Subcutaneous adipose tissue (tissue), 4 donors: Measurements from ENCODE around the gene POLG. TPM values are rescaled to one million over a fixed set of nuclear protein-coding genes. Genes with fewer than 3 reads are reported as not detected.

Experiments used
- total RNA-seq, 4 donors: library from RNA; depleted of rRNA; stranded (reverse); fragments of >200 nt; gene quantifications; one replicate each; pipeline ENCODE4 v1.1.0, GENCODE V29; 2016
- TF ChIP-seq, protein P1 (sequence below): fragments of 450-650 bp; IDR thresholded peaks from one replicate; pipeline ENCODE4 v1.5.1; 2016; ENCODE audit warnings: low read depth, mild to moderate bottlenecking, control low read depth, antibody characterized with exemption, moderate library complexity

POLG gene
- total RNA-seq, 4 donors from 2014 or later: 37.3 to 111 (median 53.3) TPM

DNA sequence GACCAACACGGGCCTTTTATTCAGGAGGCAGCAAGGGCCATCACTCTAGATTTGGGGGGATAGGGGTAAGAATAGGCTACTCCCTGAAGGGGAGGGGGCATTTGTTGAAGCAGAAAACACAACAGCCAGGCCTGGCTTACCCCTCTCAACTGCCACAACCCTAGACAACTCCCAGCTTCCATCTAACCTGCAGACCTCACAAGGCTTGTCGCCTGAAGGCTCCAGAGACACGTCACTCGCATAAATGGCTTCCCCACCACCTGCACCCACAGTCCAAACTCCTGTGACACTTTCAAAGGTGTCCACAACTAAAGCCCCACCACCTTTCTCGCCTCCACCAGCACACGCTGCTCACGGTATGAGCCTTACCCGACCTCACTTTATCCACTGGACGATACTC, 14.9 kb downstream of the POLG start:
- TF ChIP-seq, protein P1, sequence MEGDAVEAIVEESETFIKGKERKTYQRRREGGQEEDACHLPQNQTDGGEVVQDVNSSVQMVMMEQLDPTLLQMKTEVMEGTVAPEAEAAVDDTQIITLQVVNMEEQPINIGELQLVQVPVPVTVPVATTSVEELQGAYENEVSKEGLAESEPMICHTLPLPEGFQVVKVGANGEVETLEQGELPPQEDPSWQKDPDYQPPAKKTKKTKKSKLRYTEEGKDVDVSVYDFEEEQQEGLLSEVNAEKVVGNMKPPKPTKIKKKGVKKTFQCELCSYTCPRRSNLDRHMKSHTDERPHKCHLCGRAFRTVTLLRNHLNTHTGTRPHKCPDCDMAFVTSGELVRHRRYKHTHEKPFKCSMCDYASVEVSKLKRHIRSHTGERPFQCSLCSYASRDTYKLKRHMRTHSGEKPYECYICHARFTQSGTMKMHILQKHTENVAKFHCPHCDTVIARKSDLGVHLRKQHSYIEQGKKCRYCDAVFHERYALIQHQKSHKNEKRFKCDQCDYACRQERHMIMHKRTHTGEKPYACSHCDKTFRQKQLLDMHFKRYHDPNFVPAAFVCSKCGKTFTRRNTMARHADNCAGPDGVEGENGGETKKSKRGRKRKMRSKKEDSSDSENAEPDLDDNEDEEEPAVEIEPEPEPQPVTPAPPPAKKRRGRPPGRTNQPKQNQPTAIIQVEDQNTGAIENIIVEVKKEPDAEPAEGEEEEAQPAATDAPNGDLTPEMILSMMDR: no peak

DNA sequence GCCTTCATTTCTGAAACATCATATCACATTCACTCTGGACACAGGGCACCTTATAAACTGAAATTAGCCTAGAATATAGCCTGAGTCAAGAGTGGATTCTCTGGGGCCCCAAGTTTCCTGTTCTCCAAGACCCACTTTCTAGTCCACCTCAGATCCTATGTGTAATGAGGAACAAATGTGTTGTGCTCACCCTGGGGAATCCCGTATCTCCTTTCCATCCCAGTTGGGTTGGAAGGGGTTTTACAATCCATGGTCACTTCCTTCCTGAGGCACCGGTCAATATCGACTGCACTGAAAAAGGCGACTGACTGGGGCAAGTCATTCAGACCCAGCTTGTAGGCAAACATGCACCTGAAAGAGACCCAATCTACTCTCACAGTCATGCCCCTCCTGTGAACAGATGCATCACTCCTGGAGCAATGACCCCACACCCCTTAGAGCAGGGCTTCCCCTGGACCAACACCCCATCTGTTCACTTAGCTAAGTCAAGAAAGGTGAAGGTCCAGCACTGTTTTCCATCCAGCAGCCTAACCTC, 17.4 kb downstream of the POLG start:
- TF ChIP-seq, protein P1: no peak

DNA sequence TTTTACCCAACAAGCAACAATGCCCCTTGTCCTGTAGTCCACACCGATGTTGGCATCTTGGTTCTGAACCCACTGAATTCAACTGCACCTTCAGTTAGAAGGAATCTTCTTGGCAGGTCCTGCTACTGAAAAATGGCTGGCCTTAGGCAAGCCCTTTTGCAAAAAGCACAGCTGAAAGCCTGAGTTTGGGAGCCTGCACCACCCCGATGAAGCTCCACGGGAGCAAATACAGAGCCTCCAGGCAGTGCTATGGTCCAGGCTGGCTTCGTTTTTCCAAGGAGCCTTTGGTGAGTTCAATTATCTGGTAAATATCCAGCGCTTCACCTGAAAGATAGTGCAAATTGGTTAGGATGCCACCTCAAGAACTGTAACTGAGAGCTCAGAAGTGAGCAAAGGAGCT, 18.1 kb downstream of the POLG start:
- TF ChIP-seq, protein P1: no peak

DNA sequence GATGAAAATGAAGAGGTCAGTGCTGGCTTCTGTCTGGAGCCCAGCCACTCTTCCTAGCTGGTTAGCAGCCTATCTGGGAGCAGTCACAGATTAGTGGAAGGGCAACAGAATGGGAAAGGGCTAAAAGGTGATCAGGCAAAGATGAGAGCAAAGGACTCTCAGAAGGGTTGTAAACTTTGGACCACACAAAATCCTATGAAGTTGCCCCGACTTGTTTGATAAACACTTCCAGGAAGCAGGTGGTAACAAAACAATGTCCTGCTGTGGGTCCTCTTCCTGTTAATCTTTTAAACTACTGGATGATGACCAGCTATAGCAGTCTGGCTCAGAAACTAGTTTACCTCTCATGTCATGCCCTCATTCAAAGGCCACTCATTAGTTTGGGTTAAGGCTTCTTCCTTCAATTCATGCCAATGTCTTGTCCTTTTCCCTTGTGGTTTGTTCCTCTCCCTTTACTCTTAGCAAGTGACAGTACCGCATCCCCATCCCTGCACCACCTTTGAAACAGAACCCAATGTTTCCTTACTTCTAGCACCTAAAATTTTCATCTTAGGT, 19.2 kb downstream of the POLG start:
- TF ChIP-seq, protein P1: no peak

DNA sequence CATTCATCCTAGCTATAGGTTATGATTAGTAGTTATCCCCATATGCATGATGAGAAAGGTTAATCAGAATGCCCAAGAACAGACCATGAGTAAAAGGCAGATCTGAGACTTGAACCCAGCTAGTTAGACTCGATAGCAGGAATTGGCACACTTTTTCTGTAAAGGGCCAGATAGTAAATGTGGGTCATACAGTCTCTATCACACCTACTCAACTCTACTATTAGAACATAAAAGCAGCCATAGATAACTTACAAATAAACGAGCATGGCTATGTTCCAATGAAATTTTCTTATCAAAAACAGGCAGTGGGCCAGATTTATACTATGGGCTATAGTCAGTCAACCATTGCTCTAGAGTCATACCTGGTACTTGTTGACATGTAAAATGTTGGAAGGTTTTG, 24.6 kb downstream of the POLG start:
- TF ChIP-seq, protein P1: no peak

DNA sequence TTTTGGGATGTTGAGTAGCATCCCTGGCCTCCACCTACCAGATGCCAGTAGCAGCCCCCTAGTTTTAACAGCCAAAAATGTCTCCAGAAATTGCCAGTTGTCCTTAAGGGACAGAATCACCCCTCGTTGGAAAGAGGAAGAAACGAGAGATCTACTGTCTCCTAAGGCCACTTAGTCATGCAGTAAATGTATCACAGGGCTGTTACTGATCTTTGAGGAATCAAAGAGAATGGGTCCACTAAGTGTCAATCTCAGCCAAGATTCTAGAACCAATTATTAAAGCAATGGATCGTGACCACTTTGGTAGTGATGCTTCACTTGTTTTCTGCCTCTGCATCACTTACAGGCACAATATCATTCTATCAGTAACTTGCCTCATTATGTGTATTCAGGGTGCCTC, 26.4 kb downstream of the POLG start:
- TF ChIP-seq, protein P1: no peak

DNA sequence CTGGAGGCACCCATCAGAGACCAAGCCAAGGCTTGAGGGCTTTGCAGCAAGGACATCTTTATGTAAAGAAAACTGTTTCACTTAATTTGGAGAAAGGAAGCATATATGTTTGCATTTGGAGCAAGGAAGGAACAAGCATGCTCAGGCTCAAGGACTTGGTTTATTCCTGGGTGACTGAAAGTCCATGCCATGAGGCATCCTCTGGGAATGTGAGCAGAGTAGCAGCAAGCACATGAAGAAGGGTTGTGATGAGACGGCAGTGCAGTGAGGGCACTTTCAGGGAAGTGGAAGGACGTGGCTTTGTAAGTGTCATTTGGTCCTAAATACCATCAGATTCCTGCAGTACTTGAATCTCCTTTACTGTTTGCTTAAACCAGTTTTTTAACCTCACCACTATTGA, 26.8 kb downstream of the POLG start:
- TF ChIP-seq, protein P1: no peak
